Measurements from ENCODE around the gene DUSP22. TPM values are rescaled to one million over a fixed set of nuclear protein-coding genes. Genes with fewer than 3 reads are reported as not detected.

Gene DUSP22
- polyA plus RNA-seq, 1 of the 3 experiments (the other 2 are of a cell fraction): 6.8 TPM

DNA sequence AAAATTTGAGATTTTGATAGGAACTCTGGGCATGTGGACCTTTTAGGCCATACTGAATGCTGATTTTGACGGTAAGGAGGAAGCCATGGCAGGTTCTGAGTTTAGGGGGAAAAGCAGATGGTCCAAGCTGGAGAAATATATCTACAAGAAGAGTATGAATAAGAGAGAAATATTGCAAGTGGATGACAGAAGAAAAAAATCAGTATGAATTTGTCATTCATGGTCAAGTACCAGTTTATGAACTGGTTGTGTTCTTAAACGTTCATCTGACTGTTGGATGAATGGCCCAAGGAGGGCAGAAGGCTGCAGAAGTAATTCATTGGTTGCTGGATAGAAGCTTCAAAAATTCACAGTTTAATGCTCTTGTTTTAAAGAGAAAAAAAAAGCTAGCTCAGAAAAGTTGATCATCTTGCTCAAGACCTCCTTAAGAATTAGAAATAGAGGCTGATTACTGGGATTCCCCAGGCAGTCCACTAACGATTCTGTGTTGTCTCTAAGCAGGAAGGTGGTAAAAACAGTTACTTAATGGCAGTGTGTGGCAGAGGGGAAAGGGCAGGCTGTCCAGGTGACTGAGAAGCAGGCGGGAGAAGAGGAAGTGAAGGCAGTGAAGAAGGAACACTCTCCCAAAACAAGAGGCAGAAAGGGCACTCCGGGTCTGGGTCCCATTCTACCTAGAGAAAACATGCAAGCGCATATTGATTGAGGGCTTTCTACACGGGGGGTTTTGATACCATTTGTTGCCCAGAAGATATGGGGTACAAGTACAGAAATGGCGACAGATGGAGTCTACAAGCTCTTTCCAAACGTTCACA is 2.0 kb upstream of the DUSP22 start:
- Histone ChIP-seq H3K27ac (ENCODE audit: low read depth in 2 of 2, low read length in 1 of 2) (no peak overlapping the region), H3K27me3 (ENCODE audit: insufficient read depth) (peaks cover 44% of the 10 kb centered on the region), H3K79me2 (ENCODE audit: insufficient read depth) (no peaks in the 10 kb centered on the region), H3K9me3 (no peaks in the 10 kb centered on the region), H3K4me2 (no peak overlapping the region), H3K4me1 (ENCODE audit: control insufficient read depth in 1 of 2, insufficient read depth in 2 of 2, low read depth in 1 of 2, low read length in 1 of 2) (peaks cover 0 to 13% of the 10 kb centered on the region in 2 experiments; a peak in 1 of 4 replicates), H3K4me3 (ENCODE audit: low read depth in 2 of 2, low read length in 1 of 2) (no peak overlapping the region), H4K20me1 (ENCODE audit: insufficient read depth) (no peaks in the 10 kb centered on the region), H2AFZ (ENCODE audit: low read depth) (no peak overlapping the region), H3K9me2 (no peaks in the 10 kb centered on the region), H3F3A (replicated peaks; ENCODE audit: insufficient read depth) (no peaks in the 10 kb centered on the region), H3K9ac (no peak overlapping the region), H3K36me3 (replicated peaks in 1 of 2; ENCODE audit: control insufficient read depth in 1 of 2, insufficient read depth in 2 of 2, low read length in 1 of 2) (no peaks in the 10 kb centered on the region)
- TF ChIP-seq, protein P1, sequence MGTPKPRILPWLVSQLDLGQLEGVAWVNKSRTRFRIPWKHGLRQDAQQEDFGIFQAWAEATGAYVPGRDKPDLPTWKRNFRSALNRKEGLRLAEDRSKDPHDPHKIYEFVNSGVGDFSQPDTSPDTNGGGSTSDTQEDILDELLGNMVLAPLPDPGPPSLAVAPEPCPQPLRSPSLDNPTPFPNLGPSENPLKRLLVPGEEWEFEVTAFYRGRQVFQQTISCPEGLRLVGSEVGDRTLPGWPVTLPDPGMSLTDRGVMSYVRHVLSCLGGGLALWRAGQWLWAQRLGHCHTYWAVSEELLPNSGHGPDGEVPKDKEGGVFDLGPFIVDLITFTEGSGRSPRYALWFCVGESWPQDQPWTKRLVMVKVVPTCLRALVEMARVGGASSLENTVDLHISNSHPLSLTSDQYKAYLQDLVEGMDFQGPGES (IDR thresholded peaks at IDR 0.05; ENCODE audit: low read depth, low read length): no peak
- TF ChIP-seq, protein P2, sequence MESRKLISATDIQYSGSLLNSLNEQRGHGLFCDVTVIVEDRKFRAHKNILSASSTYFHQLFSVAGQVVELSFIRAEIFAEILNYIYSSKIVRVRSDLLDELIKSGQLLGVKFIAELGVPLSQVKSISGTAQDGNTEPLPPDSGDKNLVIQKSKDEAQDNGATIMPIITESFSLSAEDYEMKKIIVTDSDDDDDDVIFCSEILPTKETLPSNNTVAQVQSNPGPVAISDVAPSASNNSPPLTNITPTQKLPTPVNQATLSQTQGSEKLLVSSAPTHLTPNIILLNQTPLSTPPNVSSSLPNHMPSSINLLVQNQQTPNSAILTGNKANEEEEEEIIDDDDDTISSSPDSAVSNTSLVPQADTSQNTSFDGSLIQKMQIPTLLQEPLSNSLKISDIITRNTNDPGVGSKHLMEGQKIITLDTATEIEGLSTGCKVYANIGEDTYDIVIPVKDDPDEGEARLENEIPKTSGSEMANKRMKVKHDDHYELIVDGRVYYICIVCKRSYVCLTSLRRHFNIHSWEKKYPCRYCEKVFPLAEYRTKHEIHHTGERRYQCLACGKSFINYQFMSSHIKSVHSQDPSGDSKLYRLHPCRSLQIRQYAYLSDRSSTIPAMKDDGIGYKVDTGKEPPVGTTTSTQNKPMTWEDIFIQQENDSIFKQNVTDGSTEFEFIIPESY (IDR thresholded peaks at IDR 0.05; ENCODE audit: borderline replicate concordance, low read depth): no peak
- TF ChIP-seq, protein P3, sequence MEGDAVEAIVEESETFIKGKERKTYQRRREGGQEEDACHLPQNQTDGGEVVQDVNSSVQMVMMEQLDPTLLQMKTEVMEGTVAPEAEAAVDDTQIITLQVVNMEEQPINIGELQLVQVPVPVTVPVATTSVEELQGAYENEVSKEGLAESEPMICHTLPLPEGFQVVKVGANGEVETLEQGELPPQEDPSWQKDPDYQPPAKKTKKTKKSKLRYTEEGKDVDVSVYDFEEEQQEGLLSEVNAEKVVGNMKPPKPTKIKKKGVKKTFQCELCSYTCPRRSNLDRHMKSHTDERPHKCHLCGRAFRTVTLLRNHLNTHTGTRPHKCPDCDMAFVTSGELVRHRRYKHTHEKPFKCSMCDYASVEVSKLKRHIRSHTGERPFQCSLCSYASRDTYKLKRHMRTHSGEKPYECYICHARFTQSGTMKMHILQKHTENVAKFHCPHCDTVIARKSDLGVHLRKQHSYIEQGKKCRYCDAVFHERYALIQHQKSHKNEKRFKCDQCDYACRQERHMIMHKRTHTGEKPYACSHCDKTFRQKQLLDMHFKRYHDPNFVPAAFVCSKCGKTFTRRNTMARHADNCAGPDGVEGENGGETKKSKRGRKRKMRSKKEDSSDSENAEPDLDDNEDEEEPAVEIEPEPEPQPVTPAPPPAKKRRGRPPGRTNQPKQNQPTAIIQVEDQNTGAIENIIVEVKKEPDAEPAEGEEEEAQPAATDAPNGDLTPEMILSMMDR (IDR thresholded peaks at IDR 0.05): no peak
- TF ChIP-seq GABPA (IDR thresholded peaks at IDR 0.05; ENCODE audit: low read depth): no peak
- no peak for TF ChIP-seq SMC3 (IDR thresholded peaks at IDR 0.05; ENCODE audit: low read depth, low read length)
- TF ChIP-seq SIN3A (IDR thresholded peaks at IDR 0.05; ENCODE audit: borderline replicate concordance, low read depth, low read length): no peak
- no peak for TF ChIP-seq TCF12 (IDR thresholded peaks at IDR 0.05)
- TF ChIP-seq ELF1 (IDR thresholded peaks at IDR 0.05): no peak
- TF ChIP-seq JUND (IDR thresholded peaks at IDR 0.05): no peak
- TF ChIP-seq MEF2A (IDR thresholded peaks at IDR 0.05; ENCODE audit: borderline replicate concordance, low read depth): no peak
- 61% methylated on average over 9 of the region's 9 CpGs for WGBS (ENCODE audit: low lambda C conversion rate)
- DNase-seq: no peak
- POLR2A ChIA-PET: no interaction called here
- CTCF ChIA-PET: no interaction called here

DNA sequence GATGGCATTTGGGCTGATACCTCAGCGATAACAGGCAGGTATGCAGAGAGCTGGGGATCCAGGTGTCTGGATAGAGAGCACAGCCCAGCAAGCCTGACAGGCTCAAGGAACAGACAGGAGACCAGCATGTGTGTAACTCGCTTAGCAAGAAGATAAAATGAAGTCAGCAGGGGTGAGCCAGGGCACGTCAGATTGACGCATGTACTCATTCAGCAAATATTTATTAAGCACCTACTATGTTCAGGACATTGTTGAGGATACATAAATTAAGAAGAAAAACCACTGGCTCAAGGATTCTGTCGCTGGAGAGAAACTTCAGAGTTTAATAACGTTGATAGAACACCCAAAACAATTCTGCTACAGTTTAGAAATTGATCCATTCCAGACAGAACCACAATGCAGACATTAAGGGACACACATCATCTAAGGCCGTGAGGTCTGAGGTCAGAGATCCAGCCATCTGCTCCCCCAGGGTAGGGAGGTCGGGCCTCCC is 1.0 kb upstream of the DUSP22 start:
- H3K9me2 ChIP-seq: no peaks in the 10 kb centered on the region
- peak overlapping the region; percentile 98 for H3K4me2 ChIP-seq
- H3F3A ChIP-seq (replicated peaks; ENCODE audit: insufficient read depth): no peaks in the 10 kb centered on the region
- POLR2A ChIA-PET: no interaction called here
- H3K27me3 ChIP-seq (ENCODE audit: insufficient read depth): peaks cover 35% of the 10 kb centered on the region
- H3K79me2 ChIP-seq (ENCODE audit: insufficient read depth): no peaks in the 10 kb centered on the region
- peak overlapping the region; percentile 99 for H2AFZ ChIP-seq (ENCODE audit: low read depth)
- peak overlapping the region; percentile 88 to 89 for H3K4me3 ChIP-seq (ENCODE audit: low read depth in 2 of 2, low read length in 1 of 2)
- peaks cover 0 to 13% of the 10 kb centered on the region in 2 experiments; a peak in 1 of 4 replicates for H3K4me1 ChIP-seq (ENCODE audit: control insufficient read depth in 1 of 2, insufficient read depth in 2 of 2, low read depth in 1 of 2, low read length in 1 of 2)
- no peaks in the 10 kb centered on the region for H3K36me3 ChIP-seq (replicated peaks in 1 of 2; ENCODE audit: control insufficient read depth in 1 of 2, insufficient read depth in 2 of 2, low read length in 1 of 2)
- H3K9ac ChIP-seq: peak overlapping the region; percentile 77
- WGBS (ENCODE audit: low lambda C conversion rate): 39% methylated on average over 8 of the region's 8 CpGs
- no peaks in the 10 kb centered on the region for H3K9me3 ChIP-seq
- CTCF ChIA-PET: no interaction called here
- H3K27ac ChIP-seq (ENCODE audit: low read depth in 2 of 2, low read length in 1 of 2): peak overlapping the region; percentile 74 to 94
- no peaks in the 10 kb centered on the region for H4K20me1 ChIP-seq (ENCODE audit: insufficient read depth)
- no peak for DNase-seq
- TF ChIP-seq RFX5 (IDR thresholded peaks at IDR 0.05; ENCODE audit: low read length) (no peak), JUND (IDR thresholded peaks at IDR 0.05) (no peak), POLR2AphosphoS5 (IDR thresholded peaks at IDR 0.05; ENCODE audit: low read depth, low read length) (no peak), EZH2phosphoT487 (IDR thresholded peaks at IDR 0.05; ENCODE audit: borderline replicate concordance, low read depth) (no peak), EP300 (IDR thresholded peaks at IDR 0.05; ENCODE audit: borderline replicate concordance in 1 of 2, low read depth in 1 of 2, low read length in 1 of 2) (no peak), TAF1 (IDR thresholded peaks at IDR 0.05; ENCODE audit: borderline replicate concordance, low read depth, low read length) (no peak), NRF1 (IDR thresholded peaks at IDR 0.05; ENCODE audit: low read depth, low read length) (no peak)
- TF ChIP-seq, protein P4, sequence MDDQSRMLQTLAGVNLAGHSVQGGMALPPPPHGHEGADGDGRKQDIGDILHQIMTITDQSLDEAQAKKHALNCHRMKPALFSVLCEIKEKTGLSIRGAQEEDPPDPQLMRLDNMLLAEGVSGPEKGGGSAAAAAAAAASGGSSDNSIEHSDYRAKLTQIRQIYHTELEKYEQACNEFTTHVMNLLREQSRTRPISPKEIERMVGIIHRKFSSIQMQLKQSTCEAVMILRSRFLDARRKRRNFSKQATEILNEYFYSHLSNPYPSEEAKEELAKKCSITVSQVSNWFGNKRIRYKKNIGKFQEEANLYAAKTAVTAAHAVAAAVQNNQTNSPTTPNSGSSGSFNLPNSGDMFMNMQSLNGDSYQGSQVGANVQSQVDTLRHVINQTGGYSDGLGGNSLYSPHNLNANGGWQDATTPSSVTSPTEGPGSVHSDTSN (IDR thresholded peaks at IDR 0.05): no peak
- TF ChIP-seq, protein P2 (IDR thresholded peaks at IDR 0.05; ENCODE audit: borderline replicate concordance, low read depth): no peak
- TF ChIP-seq, protein P5, sequence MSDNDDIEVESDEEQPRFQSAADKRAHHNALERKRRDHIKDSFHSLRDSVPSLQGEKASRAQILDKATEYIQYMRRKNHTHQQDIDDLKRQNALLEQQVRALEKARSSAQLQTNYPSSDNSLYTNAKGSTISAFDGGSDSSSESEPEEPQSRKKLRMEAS (IDR thresholded peaks at IDR 0.05; ENCODE audit: low read depth): no peak
